ENCODE measurements around the gene GPC1.

GPC1 gene

DNA sequence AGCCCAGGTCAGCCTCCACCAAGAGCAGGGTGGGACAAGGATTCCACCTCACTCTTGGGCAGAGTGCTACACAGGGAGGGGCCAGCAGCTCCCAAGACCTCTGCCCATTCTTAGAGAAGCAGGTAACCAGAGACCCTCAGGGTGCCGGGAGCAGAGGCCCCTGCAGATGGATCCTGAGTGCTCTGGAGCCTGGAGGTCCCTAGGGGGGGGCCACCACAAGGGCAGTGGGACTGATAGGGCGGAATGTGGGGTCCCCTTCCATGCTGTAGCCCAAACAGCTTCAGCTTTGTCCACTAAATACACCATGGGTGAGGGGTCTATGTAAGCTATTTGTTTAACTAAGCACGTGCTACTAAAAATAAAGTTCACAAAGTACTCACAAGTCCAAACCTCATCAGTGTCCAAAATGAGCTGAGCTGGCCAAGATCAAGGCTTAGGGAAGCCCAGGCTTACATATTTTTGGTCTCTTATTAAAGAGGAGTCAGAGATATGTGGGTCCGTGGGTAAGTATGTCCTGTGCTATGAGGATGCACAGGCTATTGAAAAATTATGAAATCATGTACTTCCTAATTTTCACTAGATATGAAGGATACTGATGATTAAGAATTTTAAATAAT lies 21.5 kb upstream of the GPC1 start:
- no peak for DNase-seq

DNA sequence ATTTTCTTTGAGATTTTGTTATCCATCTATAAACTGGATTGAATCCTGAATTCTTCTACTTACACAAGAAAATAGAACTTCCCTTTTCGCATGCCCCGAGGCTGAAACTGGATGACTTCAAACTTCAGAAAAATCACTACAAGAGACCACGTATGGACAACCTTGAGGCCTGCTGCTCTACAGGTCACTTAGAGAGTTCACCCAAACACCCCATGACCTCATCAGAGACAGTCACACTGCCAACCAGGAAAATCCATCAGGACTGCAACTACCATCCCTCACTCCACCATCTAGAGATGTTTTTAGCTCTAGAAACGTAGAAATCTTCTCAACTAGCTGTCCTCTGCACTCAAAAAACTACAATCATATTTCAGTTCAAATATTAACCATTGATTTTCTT lies 18.6 kb upstream of the GPC1 start:
- no peak for DNase-seq

DNA sequence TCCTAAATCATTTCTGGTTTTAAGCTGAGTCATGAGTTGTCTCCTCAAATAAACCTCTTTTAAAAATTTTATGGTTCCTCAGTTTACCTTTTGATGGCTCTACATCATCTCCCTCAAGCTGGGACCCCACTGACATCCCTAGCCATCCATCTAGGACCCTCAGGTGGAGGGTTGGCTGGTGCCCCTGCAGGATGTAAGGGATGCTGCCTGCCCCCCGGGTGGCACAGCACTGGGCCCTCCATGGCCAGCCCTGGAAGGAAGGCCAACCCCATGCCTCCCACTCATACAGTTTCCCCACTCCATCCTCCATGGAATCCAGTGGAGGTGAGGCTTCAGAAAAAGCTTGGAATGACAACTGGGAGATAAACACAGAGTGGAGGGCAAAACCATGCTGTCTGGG lies 17.2 kb upstream of the GPC1 start:
- no peak for DNase-seq

DNA sequence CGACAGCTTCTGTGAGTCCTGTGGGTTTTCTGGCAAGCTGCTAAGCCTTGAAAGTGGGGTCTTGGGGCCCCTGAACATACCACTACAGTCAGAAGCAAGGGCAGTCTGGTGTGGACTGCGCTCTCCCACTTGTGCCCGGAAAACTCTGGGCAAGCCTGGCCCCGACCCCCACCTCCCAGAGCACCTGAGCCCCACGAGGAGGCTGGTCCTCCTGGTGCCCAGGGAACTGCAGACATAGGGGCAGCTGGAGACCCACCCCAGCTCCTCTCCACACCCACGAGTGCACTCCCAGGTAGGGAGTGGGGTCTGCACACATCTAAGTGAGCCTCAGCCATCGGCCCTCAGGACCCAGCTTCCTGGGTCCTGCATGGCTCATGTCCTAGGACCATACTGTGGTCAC lies 16.2 kb upstream of the GPC1 start:
- DNase-seq, result no peak

DNA sequence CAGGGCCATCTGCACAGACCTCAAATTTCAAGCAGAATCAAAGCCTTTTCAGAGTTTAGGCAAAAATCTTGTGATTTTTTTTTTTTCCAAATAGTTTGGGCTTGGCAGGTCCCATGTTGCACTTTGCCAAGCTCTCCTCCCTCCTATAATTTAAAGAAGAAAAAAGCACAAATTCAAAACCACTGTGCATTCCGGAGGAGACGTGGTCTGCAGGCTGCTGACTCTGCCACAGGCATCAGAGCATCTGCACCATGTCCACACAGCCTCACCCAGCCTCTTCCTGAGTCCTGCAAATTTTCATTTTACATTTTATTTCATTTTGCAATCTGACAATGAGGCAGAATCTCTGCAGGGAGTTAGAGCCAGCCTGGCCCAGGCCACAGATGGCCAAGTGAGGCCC lies 15.7 kb upstream of the GPC1 start:
- DNase-seq, result no peak

DNA sequence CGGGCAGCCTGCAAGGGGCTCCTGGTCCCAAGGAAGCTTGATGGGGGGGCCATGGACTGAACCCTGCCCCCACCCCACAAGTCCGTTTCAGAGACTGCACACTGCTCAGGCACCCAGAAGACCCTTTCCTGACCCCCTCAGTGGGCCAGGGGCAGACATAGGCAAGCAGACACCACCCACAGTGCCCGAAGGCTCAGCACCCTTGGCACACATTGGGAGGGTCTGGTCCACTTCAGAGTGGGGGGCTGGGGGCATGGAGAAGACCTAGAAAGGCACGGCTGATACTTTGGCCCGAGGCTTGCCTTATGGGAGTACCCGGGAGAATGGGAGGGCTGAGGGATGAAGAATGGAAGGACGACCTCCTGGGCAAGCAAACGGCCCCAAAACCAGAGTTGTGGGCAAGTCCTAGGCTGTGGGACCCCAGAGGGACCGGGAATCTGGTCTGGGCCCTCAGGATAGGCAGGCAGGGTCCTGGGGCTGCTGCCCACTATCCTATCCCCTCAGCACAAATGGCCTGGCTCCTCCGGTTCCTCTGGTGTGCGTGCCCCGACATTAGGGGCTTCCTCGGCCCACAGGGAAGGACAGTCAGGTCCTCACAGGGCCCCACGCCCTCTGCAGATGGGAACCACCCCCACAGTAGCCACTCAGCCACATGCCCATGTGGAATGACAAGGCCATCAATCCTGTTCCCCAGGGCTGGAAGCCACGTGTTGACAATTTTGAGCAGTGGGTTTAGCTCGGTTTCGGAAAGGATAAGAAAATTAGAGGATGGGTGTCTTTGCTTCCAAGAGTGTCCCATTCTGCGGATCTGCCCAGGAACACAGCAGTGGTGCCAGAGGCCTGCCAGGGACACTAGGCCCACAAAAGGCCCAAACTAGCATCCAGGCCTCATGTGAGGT lies 15.0 kb upstream of the GPC1 start:
- DNase-seq, result no peak

DNA sequence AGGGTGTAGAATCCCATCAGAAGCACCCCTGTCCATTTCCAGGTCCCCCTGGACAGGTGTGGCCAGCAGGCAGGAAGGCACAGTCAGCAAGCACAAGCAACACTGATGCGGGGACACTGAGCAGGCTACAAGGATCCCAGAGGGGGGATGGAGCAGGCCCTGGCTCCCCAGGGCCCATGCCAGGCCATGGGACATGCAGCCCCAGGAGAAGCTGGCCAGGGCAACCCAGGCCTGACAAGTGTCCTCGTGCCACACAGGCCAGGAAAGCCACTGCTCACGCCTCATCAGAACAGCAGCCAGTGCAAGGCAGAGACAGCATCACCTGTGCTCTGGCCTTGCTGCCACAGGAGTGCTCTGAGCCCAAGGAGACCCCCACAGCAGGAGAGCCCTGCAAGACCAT lies 14.1 kb upstream of the GPC1 start:
- no peak for DNase-seq

DNA sequence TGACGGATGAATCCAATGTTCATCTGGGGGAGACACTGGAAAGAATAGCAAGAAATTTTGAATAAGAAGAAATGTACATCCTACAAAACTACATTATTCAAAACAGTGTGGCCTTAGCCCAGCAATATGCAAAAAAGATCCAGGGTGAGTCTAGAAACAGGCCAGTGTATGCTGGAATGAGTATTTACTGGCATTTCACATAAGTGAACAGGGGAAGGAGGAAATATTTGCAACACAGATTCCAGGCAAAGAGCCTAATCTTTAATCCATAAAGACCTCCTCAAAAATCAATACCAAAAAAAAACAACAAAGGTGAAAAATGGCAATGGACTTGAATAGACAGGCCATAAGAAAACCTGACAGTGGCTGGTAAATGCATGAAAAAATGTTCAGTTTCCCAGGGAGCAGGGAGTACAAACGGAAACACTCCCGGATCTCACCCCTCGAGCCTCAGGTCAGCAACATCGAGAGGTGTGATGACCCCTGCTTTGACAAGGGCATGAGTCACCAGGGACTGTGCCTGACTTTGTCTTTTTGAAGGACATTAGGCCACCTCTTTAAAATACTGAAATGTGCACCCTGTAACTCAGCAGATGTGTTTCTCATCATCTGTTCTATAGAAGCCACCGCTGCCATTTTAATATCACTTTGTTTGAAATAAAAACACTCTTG lies 12.7 kb upstream of the GPC1 start:
- no peak for DNase-seq

DNA sequence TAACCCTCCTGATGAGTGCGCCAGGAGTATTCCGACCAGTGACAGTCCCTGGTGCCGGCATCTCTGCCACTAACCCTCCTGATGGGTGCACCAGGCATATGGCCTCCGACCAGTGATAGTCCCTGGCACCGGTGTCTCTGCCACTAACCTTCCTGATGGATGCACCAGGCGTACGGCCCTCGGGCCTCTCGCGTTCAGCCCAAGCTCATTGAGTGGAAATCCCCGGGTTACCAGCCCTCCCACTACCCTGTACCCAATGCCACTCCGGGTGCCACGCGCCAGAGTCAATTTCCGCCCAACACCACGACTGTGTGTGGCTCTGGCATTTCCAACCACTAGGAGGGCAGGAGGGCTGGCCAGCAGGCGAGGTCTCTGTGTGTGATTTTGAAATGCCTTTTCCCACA lies 11.7 kb upstream of the GPC1 start:
- DNase-seq, result no peak

DNA sequence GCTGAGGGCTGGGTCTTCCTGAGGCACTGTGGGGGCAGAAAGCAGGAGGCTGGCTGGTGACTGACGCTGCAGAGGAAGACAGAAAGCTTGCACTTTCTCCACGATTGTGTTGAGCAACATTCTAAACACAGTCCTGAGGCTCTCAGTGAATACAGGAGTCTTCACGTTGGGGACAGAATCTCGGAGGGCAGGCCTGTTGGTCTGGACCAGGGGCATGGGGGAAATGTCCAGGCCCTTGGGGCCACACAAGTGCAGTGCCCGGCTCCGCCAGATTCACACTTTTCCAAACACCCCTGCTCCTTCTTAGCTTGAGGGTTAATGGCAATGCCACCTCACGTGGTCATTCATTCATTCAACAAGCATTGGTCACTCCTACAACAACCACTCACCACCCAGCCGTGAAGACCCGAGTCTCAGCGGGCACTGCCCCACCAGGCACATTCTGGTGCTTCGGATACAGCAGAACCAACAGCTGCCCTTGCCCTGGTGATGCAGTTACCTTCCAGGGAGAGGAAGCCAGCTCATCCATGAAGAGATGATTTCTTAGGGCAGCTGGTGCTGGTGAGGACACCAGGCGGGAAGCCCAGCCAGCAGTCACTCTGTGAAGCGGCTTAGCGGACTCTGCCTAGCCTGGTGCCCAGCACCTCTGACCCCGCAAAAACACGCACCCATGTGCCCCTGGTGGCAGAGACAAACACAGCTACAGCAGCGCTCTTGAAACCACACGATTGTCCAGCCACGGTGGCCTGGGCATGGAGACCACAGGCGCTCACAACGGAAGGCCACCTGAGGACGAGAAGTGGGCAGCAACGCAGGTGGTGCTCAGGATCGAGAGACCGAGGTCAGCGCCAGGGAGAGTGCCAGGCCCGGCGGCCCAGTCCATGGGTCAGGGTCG lies 10.9 kb upstream of the GPC1 start:
- DNase-seq, result no peak

DNA sequence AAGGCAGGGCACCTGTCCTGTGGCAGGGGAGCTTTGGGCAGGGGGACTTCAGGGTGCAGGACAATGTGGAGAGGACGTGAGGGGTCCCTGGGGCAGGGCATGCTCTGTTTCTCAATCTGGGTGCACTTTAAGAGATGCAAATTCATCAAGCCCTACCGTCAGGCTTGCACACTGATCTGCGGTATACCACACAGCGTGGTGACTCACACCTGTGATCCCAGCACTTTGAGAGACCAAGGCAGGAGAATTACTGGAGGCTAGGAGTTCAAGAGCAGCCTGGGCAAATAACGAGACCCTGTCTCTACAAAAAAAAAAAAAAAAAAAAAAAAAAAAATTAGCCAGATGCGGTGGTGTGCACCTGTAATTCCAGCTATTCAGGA lies 10.2 kb upstream of the GPC1 start:
- no peak for DNase-seq

DNA sequence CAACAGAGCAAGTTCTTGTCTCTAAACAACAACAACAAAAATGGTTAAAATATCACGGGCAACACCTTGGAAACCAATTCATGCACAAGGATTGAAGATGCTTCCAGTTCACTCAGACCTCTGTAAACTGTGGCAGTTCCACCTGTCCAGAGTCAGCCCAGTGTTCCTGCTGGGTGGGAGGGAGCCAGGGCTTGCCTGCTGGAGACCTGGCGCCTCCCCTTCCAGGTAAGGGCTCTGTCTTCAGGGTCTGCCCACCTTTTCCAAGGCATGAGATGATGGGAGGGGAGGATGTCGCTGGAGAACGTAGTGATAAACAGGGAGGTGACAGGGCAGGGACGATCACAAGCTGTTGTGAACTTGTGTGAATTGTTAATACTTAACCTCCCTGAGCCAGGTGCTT lies 9.8 kb upstream of the GPC1 start:
- DNase-seq, result no peak

DNA sequence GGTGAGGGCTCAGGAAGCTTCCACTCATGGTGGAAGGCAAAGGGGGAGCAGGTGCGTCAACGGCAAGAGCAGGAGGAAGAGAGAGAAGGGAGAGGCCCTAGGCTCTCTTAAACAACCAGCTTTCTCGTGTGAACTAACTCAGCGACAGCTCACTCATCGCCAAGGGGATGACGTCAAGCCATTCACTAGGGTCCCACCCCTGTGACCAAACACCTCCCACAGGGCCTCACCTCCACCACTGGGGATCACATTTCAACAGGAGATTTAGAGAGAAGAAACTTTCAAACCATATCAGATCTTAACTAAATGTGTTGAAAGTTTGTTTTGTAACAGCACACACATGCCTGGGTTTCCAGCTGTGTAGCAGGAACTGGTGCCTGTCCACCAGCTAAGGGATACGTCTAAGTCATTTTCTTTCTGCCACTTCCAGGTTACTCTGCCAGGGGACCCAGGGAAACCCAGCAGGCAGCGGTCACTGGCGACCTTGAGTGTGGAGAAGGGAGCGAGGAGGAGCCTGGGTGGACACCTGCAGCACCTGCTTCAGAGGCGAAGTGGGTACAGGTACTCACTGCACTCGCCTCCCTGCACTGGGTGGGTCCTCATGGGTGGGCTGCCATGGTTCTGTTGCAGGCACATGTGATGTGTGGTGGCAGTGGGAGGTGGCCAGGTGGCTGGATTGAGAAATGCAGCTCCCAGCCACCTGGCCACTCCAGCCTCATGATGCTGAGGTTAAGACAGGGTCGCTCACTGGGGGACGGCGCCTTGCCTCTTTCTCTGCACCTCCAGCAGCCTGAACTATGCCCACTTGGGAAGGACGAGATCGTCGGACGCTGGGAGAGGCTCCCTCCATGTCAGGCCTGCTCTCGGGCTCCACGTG lies 8.4 kb upstream of the GPC1 start:
- no peak for DNase-seq

DNA sequence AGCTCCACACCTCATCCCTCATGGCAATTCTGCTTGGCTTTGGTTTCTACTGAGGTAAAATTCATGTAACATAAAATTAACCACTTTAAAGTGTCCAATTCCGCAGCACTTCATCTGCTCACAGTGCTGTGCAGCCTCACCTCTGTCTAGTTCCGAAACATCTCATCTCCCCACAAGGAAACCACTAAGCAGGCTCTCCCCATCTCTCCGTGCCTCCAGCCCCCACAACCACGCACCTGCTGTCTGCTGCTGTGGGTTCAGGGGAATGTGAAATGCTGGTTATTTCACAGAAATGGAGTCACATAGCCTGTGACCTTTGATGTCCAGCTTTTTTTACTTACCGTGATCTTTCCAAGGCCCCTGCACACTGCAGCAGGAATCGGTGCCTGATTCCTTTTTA lies 7.7 kb upstream of the GPC1 start:
- DNase-seq, result no peak

DNA sequence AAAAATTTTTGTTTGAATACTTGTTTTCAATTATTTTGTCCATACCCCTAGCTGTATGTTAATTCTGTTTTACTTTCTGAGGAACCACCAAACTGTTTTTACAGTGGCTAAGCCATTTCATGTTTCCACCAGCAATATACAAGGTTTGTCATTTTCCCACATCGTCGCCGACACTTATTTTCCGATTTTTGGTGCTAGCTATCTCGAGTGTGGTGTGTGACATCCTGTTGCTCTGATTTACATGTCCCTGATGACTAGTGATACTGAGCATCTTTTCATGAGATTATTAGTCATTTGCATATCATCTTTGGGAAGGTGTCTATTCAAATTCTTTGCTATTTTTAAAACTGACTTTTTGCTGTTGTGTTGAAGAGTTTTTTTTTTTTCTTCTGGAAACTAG lies 7.2 kb upstream of the GPC1 start:
- DNase-seq, result no peak

DNA sequence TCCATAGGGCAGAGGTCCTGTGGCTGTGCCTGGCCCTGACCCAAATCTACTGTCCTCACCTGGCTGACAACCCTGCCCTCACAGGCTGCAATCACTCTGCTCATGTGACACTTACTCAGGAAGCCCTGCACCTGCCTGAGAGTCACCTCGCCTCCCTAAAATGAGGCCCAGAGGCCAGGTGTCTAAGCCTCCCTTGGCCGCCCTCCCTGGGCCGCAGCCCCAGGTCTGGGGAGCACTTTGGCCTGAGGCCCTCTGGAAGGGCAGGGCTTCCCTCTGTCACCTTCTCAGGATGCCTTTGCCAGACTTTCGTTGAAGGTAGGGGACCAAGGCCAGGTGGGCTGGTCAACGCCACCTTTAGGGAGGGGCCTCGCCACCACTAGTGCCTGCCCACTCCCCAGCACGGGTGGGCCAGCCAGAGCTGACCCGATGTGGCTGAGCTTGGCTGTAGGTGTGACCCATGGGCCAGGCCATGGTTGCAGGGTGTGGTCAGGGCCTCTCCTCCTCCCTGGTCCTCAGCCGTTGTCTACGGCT lies 6.1 kb upstream of the GPC1 start:
- DNase-seq, result no peak

DNA sequence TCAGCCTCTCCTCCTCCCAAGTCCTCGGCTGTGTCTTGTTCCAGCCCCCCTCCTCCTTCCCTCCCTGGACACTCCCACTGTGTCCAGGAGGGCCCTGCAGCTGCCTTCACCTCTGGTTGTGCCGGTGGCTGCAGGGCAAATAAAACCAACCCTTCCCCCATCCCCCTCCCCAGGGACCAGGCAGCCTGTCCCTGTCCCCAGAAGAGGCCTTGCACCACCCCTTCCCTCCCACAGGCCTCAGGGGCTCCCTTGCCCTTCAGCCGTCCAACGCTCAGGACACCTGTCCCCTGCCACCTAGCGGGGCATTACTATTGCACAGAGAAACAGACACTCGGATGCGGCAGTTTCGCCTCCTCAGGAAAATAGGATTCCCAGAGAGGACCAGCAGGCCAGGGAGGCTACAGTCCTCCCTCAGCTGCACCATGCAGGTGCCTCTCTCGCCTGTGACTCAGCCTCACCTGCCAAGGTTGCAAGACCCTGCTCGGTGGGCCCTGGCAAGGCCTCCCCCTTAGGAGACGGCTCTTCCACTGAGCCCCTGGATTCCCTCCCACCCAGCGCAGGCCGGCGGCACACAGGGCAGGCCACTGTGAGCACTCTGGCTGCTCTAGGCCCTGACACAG lies 5.5 kb upstream of the GPC1 start:
- DNase-seq, result no peak

DNA sequence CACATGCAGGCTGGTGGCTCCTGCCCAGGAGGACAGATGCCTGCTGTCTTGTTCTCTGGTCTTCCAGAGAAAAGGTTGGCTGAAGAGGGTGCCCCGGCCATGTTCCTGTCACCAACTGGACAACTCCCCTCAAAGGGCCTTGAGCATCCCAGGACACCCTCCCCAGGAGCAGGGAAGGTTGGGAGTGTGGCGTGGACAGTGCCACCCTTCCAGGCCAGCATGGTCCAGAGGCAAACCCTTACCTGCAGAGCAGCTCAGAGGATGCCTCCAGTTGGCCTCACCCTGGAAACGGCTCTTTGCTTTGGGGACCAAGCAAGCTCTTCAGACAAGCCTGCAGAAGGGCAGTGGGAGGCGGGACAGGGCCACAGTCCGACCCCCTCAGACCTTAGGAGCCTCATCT lies 4.9 kb upstream of the GPC1 start:
- no peak for DNase-seq

DNA sequence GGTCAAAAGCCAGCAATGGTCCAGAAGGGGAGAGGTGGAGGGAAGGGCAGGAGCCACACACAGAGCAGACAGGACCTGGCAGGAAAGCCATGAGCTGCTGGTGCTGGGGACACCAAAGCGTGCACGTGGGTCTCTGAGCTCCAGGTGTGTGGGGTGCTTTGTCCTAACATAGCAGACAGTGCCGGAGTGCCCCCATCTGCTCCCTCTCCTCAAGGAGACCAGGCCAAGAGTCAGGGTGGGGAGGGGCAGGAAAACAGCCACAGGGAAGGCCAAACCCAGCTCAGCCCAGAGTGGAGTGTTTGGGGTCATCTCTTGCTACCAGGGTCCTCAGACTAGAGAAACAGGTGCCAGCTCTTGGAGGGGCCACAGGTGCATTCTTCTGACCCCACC lies 4.2 kb upstream of the GPC1 start:
- DNase-seq, result no peak

DNA sequence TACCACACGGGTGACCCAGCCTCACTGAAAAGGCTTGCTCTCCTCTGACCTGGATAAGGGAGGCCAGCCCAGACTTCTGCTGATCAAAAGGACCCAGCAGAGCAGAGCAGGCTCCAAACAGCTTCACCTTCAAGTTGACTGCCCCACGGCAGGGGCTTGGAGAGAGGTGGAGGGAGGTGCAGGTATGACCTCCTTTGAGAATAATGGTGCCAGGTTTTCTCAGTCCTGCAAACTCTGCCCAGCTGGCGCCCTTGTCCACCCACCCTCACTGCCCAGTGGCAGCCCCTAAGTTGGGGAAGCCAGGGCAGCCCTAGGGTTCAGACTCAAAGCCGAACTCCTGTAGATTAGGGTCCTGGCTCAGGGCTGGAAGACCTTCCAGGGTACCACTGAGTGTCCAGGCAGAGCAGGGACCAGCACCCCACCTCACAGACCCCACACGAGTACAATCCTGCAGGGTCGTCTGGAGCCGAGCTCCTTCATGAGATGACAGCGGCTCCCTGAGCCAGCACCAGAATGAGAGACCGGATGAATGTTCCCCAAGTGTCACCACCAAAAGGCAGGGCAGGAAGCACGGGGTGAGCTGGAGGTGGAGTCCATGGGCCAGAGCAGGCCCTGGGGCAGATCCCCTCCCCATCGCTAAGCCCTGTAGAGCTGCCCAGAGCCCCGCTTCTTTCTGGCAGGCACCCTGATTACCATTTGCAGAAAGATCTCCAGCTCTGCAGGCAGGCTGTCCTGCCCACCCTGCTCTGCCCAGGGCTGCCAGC lies 3.6 kb upstream of the GPC1 start:
- no peak for DNase-seq

DNA sequence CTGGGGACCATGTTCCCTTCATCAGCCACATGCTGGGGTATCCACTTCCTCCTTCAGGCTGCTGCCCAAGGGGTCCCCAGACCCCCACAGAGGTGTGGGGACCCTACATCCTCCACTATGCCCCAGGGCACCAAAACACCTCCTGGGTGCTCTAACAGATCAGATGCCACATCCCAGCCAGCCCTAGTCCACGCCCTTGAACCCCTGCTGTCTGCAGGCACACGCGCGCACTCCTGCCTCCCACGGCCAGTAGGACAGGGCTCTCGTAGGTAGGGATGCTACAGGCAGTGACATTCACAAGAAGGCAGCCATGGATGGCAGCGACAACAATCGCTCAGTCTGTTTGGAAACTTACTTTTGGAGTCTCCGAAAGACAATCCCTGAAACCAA lies 3.0 kb upstream of the GPC1 start:
- no peak for DNase-seq
